DOHH2 (cell line): ENCODE data around the gene ANG.

Experiments
- EZH2phosphoT487 ChIP-seq: fragments of 200-600 bp; sonication (generic); IDR thresholded peaks from 2 replicates; pipeline ENCODE4 v1.6.1; 2017; ENCODE audit warnings: borderline replicate concordance, mild to moderate bottlenecking, antibody characterized with exemption, low read length, moderate library complexity, mixed read lengths
- TF ChIP-seq, protein P1 (sequence below): fragments of 200-600 bp; sonication (generic); IDR thresholded peaks from one replicate; pipeline ENCODE4 v1.5.1; 2014; ENCODE audit warnings: antibody characterized with exemption, mild to moderate bottlenecking, low read depth, low read length; ENCODE audit not compliant: poor library complexity, severe bottlenecking

DNA sequence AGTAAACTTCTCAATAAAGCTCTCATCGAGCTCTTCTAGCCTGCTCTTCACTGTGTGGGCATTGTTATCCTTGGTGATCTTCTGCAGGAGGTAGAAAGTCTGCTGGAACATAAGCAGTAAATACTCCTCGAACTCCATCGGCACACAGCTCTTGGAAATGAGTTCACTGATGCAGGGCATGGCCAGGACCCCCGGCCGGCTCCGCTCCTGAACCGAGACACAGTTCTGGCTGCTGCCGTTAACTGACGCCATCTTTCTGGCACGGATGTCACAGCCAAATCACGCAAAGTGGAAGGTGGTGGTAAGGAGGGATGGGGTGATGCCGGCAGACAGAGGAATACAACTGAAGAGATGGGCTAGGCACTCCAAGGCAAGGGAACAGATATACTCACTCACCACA, 33.5 kb downstream of the ANG start:
- TF ChIP-seq, protein P1, sequence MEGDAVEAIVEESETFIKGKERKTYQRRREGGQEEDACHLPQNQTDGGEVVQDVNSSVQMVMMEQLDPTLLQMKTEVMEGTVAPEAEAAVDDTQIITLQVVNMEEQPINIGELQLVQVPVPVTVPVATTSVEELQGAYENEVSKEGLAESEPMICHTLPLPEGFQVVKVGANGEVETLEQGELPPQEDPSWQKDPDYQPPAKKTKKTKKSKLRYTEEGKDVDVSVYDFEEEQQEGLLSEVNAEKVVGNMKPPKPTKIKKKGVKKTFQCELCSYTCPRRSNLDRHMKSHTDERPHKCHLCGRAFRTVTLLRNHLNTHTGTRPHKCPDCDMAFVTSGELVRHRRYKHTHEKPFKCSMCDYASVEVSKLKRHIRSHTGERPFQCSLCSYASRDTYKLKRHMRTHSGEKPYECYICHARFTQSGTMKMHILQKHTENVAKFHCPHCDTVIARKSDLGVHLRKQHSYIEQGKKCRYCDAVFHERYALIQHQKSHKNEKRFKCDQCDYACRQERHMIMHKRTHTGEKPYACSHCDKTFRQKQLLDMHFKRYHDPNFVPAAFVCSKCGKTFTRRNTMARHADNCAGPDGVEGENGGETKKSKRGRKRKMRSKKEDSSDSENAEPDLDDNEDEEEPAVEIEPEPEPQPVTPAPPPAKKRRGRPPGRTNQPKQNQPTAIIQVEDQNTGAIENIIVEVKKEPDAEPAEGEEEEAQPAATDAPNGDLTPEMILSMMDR: no peak
- TF ChIP-seq EZH2phosphoT487: no peak
